Measurements from ENCODE around the gene STARD9.

The STARD9 gene

DNA sequence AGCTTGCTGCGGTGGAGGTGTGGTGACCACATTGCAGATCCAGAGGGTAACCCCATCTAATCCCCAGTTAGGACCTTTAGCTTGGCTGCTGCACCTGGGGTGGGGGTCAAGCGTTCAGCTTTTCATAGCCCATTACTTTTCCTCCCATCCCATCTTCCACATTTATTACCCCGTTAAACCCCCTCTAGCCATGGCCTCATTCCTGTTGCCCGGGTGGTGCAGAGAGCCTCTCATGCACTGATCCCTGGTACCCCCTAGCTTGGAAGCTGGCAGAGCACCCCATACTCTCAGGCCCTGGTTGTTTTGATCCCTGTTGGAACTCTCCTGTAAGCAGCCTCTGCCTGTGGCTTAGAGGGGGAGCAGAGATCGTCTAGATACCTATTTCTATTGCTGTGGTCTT is 140.7 kb downstream of the STARD9 start:
- Histone ChIP-seq H3K36me3 (ENCODE audit: control insufficient read depth in 2 of 2, insufficient read depth in 2 of 2, low read length in 2 of 2) (peaks cover 37 to 44% of the 10 kb centered on the region in 2 donors), H3K9me3 (ENCODE audit: control insufficient read depth in 2 of 2, low read length in 2 of 2) (no peaks in the 10 kb centered on the region), H3K27ac (ENCODE audit: low read length) (no peak overlapping the region), H3K9ac (ENCODE audit: low read length in 2 of 2) (no peak overlapping the region), H3K4me1 (ENCODE audit: control insufficient read depth, insufficient read depth, low read length) (peaks cover 6% of the 10 kb centered on the region), H3K27me3 (ENCODE audit: control insufficient read depth in 1 of 2, insufficient read depth in 2 of 2, low read length in 2 of 2) (no peaks in the 10 kb centered on the region), H3K4me3 (ENCODE audit: low read length in 2 of 2) (no peak overlapping the region)

GRCh38 chr15:42716626-42717025 is 141.2 kb downstream of the STARD9 start:
- H3K4me3 ChIP-seq (ENCODE audit: low read length in 2 of 2): no peak overlapping the region
- H3K27me3 ChIP-seq (ENCODE audit: control insufficient read depth in 1 of 2, insufficient read depth in 2 of 2, low read length in 2 of 2): no peaks in the 10 kb centered on the region
- peaks cover 39 to 45% of the 10 kb centered on the region in 2 donors for H3K36me3 ChIP-seq (ENCODE audit: control insufficient read depth in 2 of 2, insufficient read depth in 2 of 2, low read length in 2 of 2)
- H3K9me3 ChIP-seq (ENCODE audit: control insufficient read depth in 2 of 2, low read length in 2 of 2): no peaks in the 10 kb centered on the region
- H3K27ac ChIP-seq (ENCODE audit: low read length): no peak overlapping the region
- no peak overlapping the region for H3K9ac ChIP-seq (ENCODE audit: low read length in 2 of 2)
- H3K4me1 ChIP-seq (ENCODE audit: control insufficient read depth, insufficient read depth, low read length): peaks cover 6% of the 10 kb centered on the region

DNA sequence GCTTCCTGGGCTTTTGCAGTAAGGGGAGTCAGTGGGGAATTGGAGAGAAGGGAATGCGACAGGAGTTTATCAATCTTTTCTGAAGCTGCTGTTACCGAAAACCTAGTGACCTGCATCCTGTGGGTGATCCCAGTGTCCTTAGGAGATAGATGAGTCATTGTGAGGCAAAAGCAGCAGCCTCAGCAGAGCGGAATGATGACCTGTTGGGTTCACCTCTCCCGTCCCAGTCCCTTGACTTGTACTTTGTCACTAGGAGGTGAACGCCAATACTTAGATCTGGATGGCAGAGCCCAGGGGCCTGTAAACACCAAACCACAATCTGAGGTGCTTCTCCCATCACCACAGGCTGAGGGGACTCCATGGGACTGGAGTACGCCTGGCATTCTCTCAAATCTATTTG is 143.6 kb downstream of the STARD9 start:
- no peaks in the 10 kb centered on the region for H3K9me3 ChIP-seq (ENCODE audit: control insufficient read depth in 2 of 2, low read length in 2 of 2)
- no peak overlapping the region for H3K9ac ChIP-seq (ENCODE audit: low read length in 2 of 2)
- H3K27me3 ChIP-seq (ENCODE audit: control insufficient read depth in 1 of 2, insufficient read depth in 2 of 2, low read length in 2 of 2): no peaks in the 10 kb centered on the region
- H3K4me3 ChIP-seq (ENCODE audit: low read length in 2 of 2): no peak overlapping the region
- peaks cover 3% of the 10 kb centered on the region for H3K4me1 ChIP-seq (ENCODE audit: control insufficient read depth, insufficient read depth, low read length)
- peaks cover 50 to 64% of the 10 kb centered on the region in 2 donors for H3K36me3 ChIP-seq (ENCODE audit: control insufficient read depth in 2 of 2, insufficient read depth in 2 of 2, low read length in 2 of 2)
- H3K27ac ChIP-seq (ENCODE audit: low read length): no peak overlapping the region

- Histone ChIP-seq H3K4me3 (ENCODE audit: low read length in 2 of 2) (no peak overlapping the region), H3K9me3 (ENCODE audit: control insufficient read depth in 2 of 2, low read length in 2 of 2) (no peaks in the 10 kb centered on the region), H3K4me1 (ENCODE audit: control insufficient read depth, insufficient read depth, low read length) (peaks cover 3% of the 10 kb centered on the region), H3K9ac (ENCODE audit: low read length in 2 of 2) (no peak overlapping the region), H3K27me3 (ENCODE audit: control insufficient read depth in 1 of 2, insufficient read depth in 2 of 2, low read length in 2 of 2) (no peaks in the 10 kb centered on the region), H3K36me3 (ENCODE audit: control insufficient read depth in 2 of 2, insufficient read depth in 2 of 2, low read length in 2 of 2) (peaks cover 61 to 74% of the 10 kb centered on the region in 2 donors), H3K27ac (ENCODE audit: low read length) (no peak overlapping the region)
Measured at GRCh38 chr15:42720071-42720470, 144.7 kb downstream of the STARD9 start.

DNA sequence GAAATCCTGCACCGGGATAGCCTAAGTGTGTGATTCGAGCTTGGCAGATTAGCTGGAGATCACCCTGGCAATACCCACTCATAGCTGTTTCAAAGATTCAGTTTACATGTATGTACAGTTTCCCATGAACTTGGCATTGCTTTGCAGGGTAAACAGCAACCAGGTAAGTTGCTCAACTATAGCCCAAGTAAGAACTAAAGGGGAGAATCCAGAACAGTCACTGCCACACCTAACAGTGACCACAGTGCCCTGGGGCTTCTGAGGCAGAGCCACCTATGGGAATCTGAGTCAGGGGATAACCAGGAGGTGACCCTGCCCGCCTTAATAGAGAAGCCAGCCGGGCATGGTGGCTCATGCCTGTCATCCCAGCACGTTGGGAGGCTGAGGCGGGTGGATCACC is 145.6 kb downstream of the STARD9 start:
- peaks cover 66 to 81% of the 10 kb centered on the region in 2 donors for H3K36me3 ChIP-seq (ENCODE audit: control insufficient read depth in 2 of 2, insufficient read depth in 2 of 2, low read length in 2 of 2)
- H3K9me3 ChIP-seq (ENCODE audit: control insufficient read depth in 2 of 2, low read length in 2 of 2): no peaks in the 10 kb centered on the region
- H3K27me3 ChIP-seq (ENCODE audit: control insufficient read depth in 1 of 2, insufficient read depth in 2 of 2, low read length in 2 of 2): no peaks in the 10 kb centered on the region
- no peak overlapping the region for H3K27ac ChIP-seq (ENCODE audit: low read length)
- H3K9ac ChIP-seq (ENCODE audit: low read length in 2 of 2): no peak overlapping the region
- H3K4me3 ChIP-seq (ENCODE audit: low read length in 2 of 2): no peak overlapping the region
- H3K4me1 ChIP-seq (ENCODE audit: control insufficient read depth, insufficient read depth, low read length): peaks cover 3% of the 10 kb centered on the region

GRCh38 chr15:42721916-42722315 is 146.5 kb downstream of the STARD9 start:
- Histone ChIP-seq H3K4me1 (ENCODE audit: control insufficient read depth, insufficient read depth, low read length) (peaks cover 2% of the 10 kb centered on the region), H3K36me3 (ENCODE audit: control insufficient read depth in 2 of 2, insufficient read depth in 2 of 2, low read length in 2 of 2) (peaks cover 71 to 81% of the 10 kb centered on the region in 2 donors), H3K27me3 (ENCODE audit: control insufficient read depth in 1 of 2, insufficient read depth in 2 of 2, low read length in 2 of 2) (no peaks in the 10 kb centered on the region), H3K27ac (ENCODE audit: low read length) (no peak overlapping the region), H3K9me3 (ENCODE audit: control insufficient read depth in 2 of 2, low read length in 2 of 2) (no peaks in the 10 kb centered on the region), H3K4me3 (ENCODE audit: low read length in 2 of 2) (no peak overlapping the region), H3K9ac (ENCODE audit: low read length in 2 of 2) (no peak overlapping the region)

GRCh38 chr15:42723068-42723467 is 147.7 kb downstream of the STARD9 start:
- Histone ChIP-seq H3K9ac (ENCODE audit: low read length in 2 of 2) (no peak overlapping the region), H3K4me3 (ENCODE audit: low read length in 2 of 2) (no peak overlapping the region), H3K9me3 (ENCODE audit: control insufficient read depth in 2 of 2, low read length in 2 of 2) (no peaks in the 10 kb centered on the region), H3K27ac (ENCODE audit: low read length) (no peak overlapping the region), H3K4me1 (ENCODE audit: control insufficient read depth, insufficient read depth, low read length) (no peaks in the 10 kb centered on the region), H3K36me3 (ENCODE audit: control insufficient read depth in 2 of 2, insufficient read depth in 2 of 2, low read length in 2 of 2) (peaks cover 66 to 81% of the 10 kb centered on the region in 2 donors), H3K27me3 (ENCODE audit: control insufficient read depth in 1 of 2, insufficient read depth in 2 of 2, low read length in 2 of 2) (no peaks in the 10 kb centered on the region)

- Histone ChIP-seq H3K27ac (ENCODE audit: low read length) (no peak overlapping the region), H3K4me3 (ENCODE audit: low read length in 2 of 2) (no peak overlapping the region), H3K4me1 (ENCODE audit: control insufficient read depth, insufficient read depth, low read length) (no peaks in the 10 kb centered on the region), H3K36me3 (ENCODE audit: control insufficient read depth in 2 of 2, insufficient read depth in 2 of 2, low read length in 2 of 2) (peaks cover 54 to 75% of the 10 kb centered on the region in 2 donors), H3K9ac (ENCODE audit: low read length in 2 of 2) (no peak overlapping the region), H3K27me3 (ENCODE audit: control insufficient read depth in 1 of 2, insufficient read depth in 2 of 2, low read length in 2 of 2) (no peaks in the 10 kb centered on the region), H3K9me3 (ENCODE audit: control insufficient read depth in 2 of 2, low read length in 2 of 2) (no peaks in the 10 kb centered on the region)
Measured at GRCh38 chr15:42724276-42724675, 148.9 kb downstream of the STARD9 start.

DNA sequence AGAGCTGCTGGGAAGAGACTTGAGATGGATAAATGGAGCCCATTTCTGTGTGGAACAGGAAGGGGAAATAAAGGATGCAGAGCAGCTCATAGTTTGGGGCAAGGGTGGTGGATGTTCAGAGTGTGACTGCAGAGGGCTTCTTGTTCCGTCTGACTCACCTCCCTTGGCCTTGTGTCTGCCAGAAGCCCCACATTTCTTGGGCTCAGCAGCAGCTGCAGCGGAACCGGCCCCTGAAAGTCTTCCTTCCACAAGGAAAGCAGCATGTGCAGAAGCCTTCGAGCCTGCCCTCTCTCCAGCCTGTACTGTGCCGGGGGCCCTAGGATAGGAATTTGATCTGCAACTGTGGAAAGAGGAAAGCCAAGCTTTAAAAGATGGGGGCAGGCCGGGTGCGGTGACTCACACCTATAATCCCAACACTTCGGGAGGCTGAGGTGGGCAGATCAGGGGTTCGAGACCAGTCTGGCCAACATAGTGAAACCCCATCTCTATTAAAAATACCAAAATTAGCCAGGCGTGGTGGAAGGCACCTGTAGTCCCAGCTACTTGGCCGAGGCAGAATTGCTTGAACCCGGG is 150.0 kb downstream of the STARD9 start:
- peaks cover 44 to 69% of the 10 kb centered on the region in 2 donors for H3K36me3 ChIP-seq (ENCODE audit: control insufficient read depth in 2 of 2, insufficient read depth in 2 of 2, low read length in 2 of 2)
- H3K27me3 ChIP-seq (ENCODE audit: control insufficient read depth in 1 of 2, insufficient read depth in 2 of 2, low read length in 2 of 2): no peaks in the 10 kb centered on the region
- no peaks in the 10 kb centered on the region for H3K9me3 ChIP-seq (ENCODE audit: control insufficient read depth in 2 of 2, low read length in 2 of 2)
- H3K9ac ChIP-seq (ENCODE audit: low read length in 2 of 2): no peak overlapping the region
- H3K4me1 ChIP-seq (ENCODE audit: control insufficient read depth, insufficient read depth, low read length): no peaks in the 10 kb centered on the region
- no peak overlapping the region for H3K27ac ChIP-seq (ENCODE audit: low read length)
- no peak overlapping the region for H3K4me3 ChIP-seq (ENCODE audit: low read length in 2 of 2)

GRCh38 chr15:42726114-42726513 is 150.7 kb downstream of the STARD9 start:
- Histone ChIP-seq H3K36me3 (ENCODE audit: control insufficient read depth in 2 of 2, insufficient read depth in 2 of 2, low read length in 2 of 2) (peaks cover 39 to 71% of the 10 kb centered on the region in 2 donors), H3K4me1 (ENCODE audit: control insufficient read depth, insufficient read depth, low read length) (no peaks in the 10 kb centered on the region), H3K9me3 (ENCODE audit: control insufficient read depth in 2 of 2, low read length in 2 of 2) (no peaks in the 10 kb centered on the region), H3K27ac (ENCODE audit: low read length) (no peak overlapping the region), H3K4me3 (ENCODE audit: low read length in 2 of 2) (no peak overlapping the region), H3K27me3 (ENCODE audit: control insufficient read depth in 1 of 2, insufficient read depth in 2 of 2, low read length in 2 of 2) (no peaks in the 10 kb centered on the region), H3K9ac (ENCODE audit: low read length in 2 of 2) (no peak overlapping the region)

DNA sequence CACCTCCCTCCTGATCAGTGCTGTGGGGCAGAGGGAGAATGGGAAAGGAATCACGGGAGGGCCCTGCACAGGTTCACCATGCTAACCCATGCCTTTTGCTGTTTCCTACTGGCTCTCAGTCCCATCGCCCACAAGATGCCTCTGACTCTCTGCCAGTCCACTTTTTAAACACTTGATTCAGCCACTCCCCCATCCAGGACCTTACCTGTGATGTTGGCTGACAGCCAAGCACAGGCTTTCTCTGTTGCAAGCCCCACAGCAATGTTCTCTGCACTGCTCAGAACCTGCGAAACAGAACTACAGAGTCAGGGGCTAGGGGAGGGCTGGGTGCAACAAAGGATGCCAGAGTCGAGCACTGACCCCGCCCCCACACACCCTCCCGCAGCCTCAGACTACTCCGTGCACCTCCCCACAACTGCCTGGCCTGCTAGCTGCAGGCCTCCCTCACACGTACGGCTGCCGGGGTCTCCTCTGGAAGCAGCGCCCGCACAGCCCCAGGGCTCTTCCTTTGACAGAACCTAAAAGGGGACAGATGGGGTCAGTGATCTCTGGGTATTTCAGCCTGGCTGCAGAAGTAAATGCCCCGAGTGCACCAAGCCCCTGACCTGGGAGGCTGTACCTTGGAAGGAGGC is 152.5 kb downstream of the STARD9 start:
- Histone ChIP-seq H3K9ac (ENCODE audit: low read length in 2 of 2) (no peak overlapping the region), H3K4me3 (ENCODE audit: low read length in 2 of 2) (no peak overlapping the region), H3K27ac (ENCODE audit: low read length) (no peak overlapping the region), H3K9me3 (ENCODE audit: control insufficient read depth in 2 of 2, low read length in 2 of 2) (no peaks in the 10 kb centered on the region), H3K27me3 (ENCODE audit: control insufficient read depth in 1 of 2, insufficient read depth in 2 of 2, low read length in 2 of 2) (no peaks in the 10 kb centered on the region), H3K36me3 (ENCODE audit: control insufficient read depth in 2 of 2, insufficient read depth in 2 of 2, low read length in 2 of 2) (peaks cover 42 to 76% of the 10 kb centered on the region in 2 donors), H3K4me1 (ENCODE audit: control insufficient read depth, insufficient read depth, low read length) (no peaks in the 10 kb centered on the region)
